Esophagus (tissue), 2 donors: Measurements from ENCODE around the gene DCUN1D3. TPM values are rescaled to one million over a fixed set of nuclear protein-coding genes. Genes with fewer than 3 reads are reported as not detected.

Experiments used
- H3K27ac ChIP-seq, 2 donors: one replicate each; pipeline ENCODE4 v1.5.1; 2013; ENCODE audit warnings: low read depth in 2 of 2, mild to moderate bottlenecking in 2 of 2, inconsistent platforms in 1 of 2, low read length in 1 of 2, moderate library complexity in 1 of 2
- H3K27me3 ChIP-seq, 2 donors: one replicate each; pipeline ENCODE4 v1.6.1; 2013; ENCODE audit warnings: low read length in 2 of 2, control low read depth in 1 of 2, mild to moderate bottlenecking in 1 of 2; ENCODE audit not compliant: insufficient read depth in 2 of 2, control insufficient read depth in 1 of 2
- H3K36me3 ChIP-seq, 2 donors: one replicate each; pipeline ENCODE4 v1.6.1; 2013; ENCODE audit warnings: low read length in 1 of 2; ENCODE audit not compliant: control insufficient read depth in 2 of 2, insufficient read depth in 2 of 2
- H3K4me1 ChIP-seq, 2 donors: one replicate each; pipeline ENCODE4 v1.6.1; 2013; ENCODE audit warnings: low read length in 1 of 2; ENCODE audit not compliant: control insufficient read depth in 2 of 2, insufficient read depth in 2 of 2
- H3K4me3 ChIP-seq, 2 donors: one replicate each; pipeline ENCODE4 v1.5.1; 2013; ENCODE audit warnings: low read length in 2 of 2, mild to moderate bottlenecking in 2 of 2, low read depth in 1 of 2, moderate library complexity in 1 of 2
- H3K9me3 ChIP-seq, 2 donors: one replicate each; pipeline ENCODE4 v1.6.1; 2013; ENCODE audit warnings: mild to moderate bottlenecking in 2 of 2, low read depth in 1 of 2, low read length in 1 of 2, moderate library complexity in 1 of 2; ENCODE audit not compliant: control insufficient read depth in 2 of 2, insufficient read depth in 1 of 2
- WGBS, 2 donors: extraction: QIAGEN DNeasy Blood & Tissue Kit; methylation state at CpG; one replicate each; pipeline ENCODE4 v1.1.7; 2013; 5-methylcytosine and 5-hydroxymethylcytosine counted together
- polyA plus RNA-seq, 2 donors: library from polyadenylated mRNA; stranded (reverse); fragments of 200-250 nt; gene quantifications; one replicate each; pipeline ENCODE4 v1.2.3, GENCODE V29; 2013
- donor health status: healthy with polysubstance abuse.
- donor health status: Bipolar disorder and iron deficiency.

Gene DCUN1D3
- polyA plus RNA-seq, 2 donors, result 3.2 to 6.5 TPM

- peaks cover 0 to 2% of the 10 kb centered on the region in 2 donors for H3K4me1 ChIP-seq
- H3K36me3 ChIP-seq, result no peaks in the 10 kb centered on the region
- 28 to 35% methylated on average over 7 of the region's 7 CpGs for WGBS, 2 donors
- H3K27me3 ChIP-seq, result no peaks in the 10 kb centered on the region
- no peak overlapping the region for H3K4me3 ChIP-seq
- H3K27ac ChIP-seq, result no peak overlapping the region
- H3K9me3 ChIP-seq, result no peaks in the 10 kb centered on the region
Observed at GRCh38 chr16:20879175-20880040, 20.8 kb downstream of the DCUN1D3 start.

GRCh38 chr16:20878682-20879147 is 21.4 kb downstream of the DCUN1D3 start:
- no peak overlapping the region for H3K4me3 ChIP-seq
- peaks cover 0 to 2% of the 10 kb centered on the region in 2 donors for H3K4me1 ChIP-seq
- no peaks in the 10 kb centered on the region for H3K27me3 ChIP-seq
- no peak overlapping the region for H3K27ac ChIP-seq
- H3K36me3 ChIP-seq, result no peaks in the 10 kb centered on the region
- WGBS, 2 donors, result 55 to 58% methylated on average over 5 of the region's 5 CpGs
- no peaks in the 10 kb centered on the region for H3K9me3 ChIP-seq

GRCh38 chr16:20875355-20875650 is 24.9 kb downstream of the DCUN1D3 start:
- Histone ChIP-seq H3K27ac (no peak overlapping the region), H3K4me3 (no peak overlapping the region), H3K4me1 (peaks cover 0 to 4% of the 10 kb centered on the region in 2 donors), H3K27me3 (no peaks in the 10 kb centered on the region), H3K36me3 (no peaks in the 10 kb centered on the region), H3K9me3 (no peaks in the 10 kb centered on the region)
- WGBS, 2 donors, result 70 to 78% methylated on average over 1 of the region's 1 CpG

GRCh38 chr16:20874088-20874581 is 26.0 kb downstream of the DCUN1D3 start:
- Histone ChIP-seq H3K27me3 (no peaks in the 10 kb centered on the region), H3K4me1 (peaks cover 0 to 7% of the 10 kb centered on the region in 2 donors), H3K4me3 (no peak overlapping the region), H3K9me3 (no peaks in the 10 kb centered on the region), H3K36me3 (no peaks in the 10 kb centered on the region), H3K27ac (peak overlapping the region in 1 of 2 donors; percentile 13)
- 43 to 71% methylated on average over 4 of the region's 4 CpGs for WGBS, 2 donors

GRCh38 chr16:20873331-20873730 is 26.8 kb downstream of the DCUN1D3 start:
- peaks cover 3 to 8% of the 10 kb centered on the region in 2 donors for H3K4me1 ChIP-seq
- no peaks in the 10 kb centered on the region for H3K36me3 ChIP-seq
- H3K9me3 ChIP-seq, result no peaks in the 10 kb centered on the region
- WGBS, 2 donors, result 92 to 95% methylated on average over 3 of the region's 3 CpGs
- H3K27ac ChIP-seq, result peak overlapping the region in 1 of 2 donors; percentile 12
- no peak overlapping the region for H3K4me3 ChIP-seq
- H3K27me3 ChIP-seq, result no peaks in the 10 kb centered on the region

- WGBS, 2 donors, result 74 to 80% methylated on average over 9 of the region's 9 CpGs
- H3K36me3 ChIP-seq, result no peaks in the 10 kb centered on the region
- no peaks in the 10 kb centered on the region for H3K27me3 ChIP-seq
- peaks cover 3 to 16% of the 10 kb centered on the region in 2 donors for H3K4me1 ChIP-seq
- no peak overlapping the region for H3K4me3 ChIP-seq
- no peaks in the 10 kb centered on the region for H3K9me3 ChIP-seq
- H3K27ac ChIP-seq, result no peak overlapping the region
Observed at GRCh38 chr16:20871941-20872815, 28.0 kb downstream of the DCUN1D3 start.

GRCh38 chr16:20871258-20871657 is 28.9 kb downstream of the DCUN1D3 start:
- 31 to 44% methylated on average over 2 of the region's 2 CpGs for WGBS, 2 donors
- Histone ChIP-seq H3K27me3 (no peaks in the 10 kb centered on the region), H3K27ac (no peak overlapping the region), H3K4me1 (peaks cover 6 to 24% of the 10 kb centered on the region in 2 donors), H3K36me3 (no peaks in the 10 kb centered on the region), H3K4me3 (no peak overlapping the region), H3K9me3 (no peaks in the 10 kb centered on the region)

GRCh38 chr16:20870122-20870820 is 29.9 kb downstream of the DCUN1D3 start:
- Histone ChIP-seq H3K27me3 (no peaks in the 10 kb centered on the region), H3K9me3 (no peaks in the 10 kb centered on the region), H3K27ac (peak overlapping the region in 1 of 2 donors; percentile 41), H3K36me3 (no peaks in the 10 kb centered on the region), H3K4me1 (peaks cover 6 to 27% of the 10 kb centered on the region in 2 donors), H3K4me3 (no peak overlapping the region)
- WGBS, 2 donors, result 52 to 72% methylated on average over 2 of the region's 2 CpGs

GRCh38 chr16:20868890-20869289 is 31.3 kb downstream of the DCUN1D3 start:
- H3K36me3 ChIP-seq, result no peaks in the 10 kb centered on the region
- H3K27ac ChIP-seq, result peak overlapping the region; percentile 14 to 44
- peaks cover 6 to 27% of the 10 kb centered on the region in 2 donors for H3K4me1 ChIP-seq
- WGBS, 2 donors, result 9 to 17% methylated on average over 3 of the region's 3 CpGs
- H3K9me3 ChIP-seq, result no peaks in the 10 kb centered on the region
- H3K27me3 ChIP-seq, result no peaks in the 10 kb centered on the region
- H3K4me3 ChIP-seq, result no peak overlapping the region
